Kidney (tissue), 14 donors: ENCODE measurements around the gene SMOC1. TPM values are rescaled to one million over a fixed set of nuclear protein-coding genes. Genes with fewer than 3 reads are reported as not detected.

Experiments
- DNase-seq, 5 donors: peaks; one replicate each; pipeline ENCODE4 v3.0.0-alpha.2; 2013 to 2020
- FAIRE-seq: peaks from 2 replicates; lab custom pipeline; 2012; peaks lifted over from hg19 to GRCh38; lab: Jason Lieb, UNC
- H3K27ac ChIP-seq, 2 donors: one replicate each; pipeline ENCODE4 v1.7.0; 2013; ENCODE audit warnings: low read depth in 2 of 2, low read length in 2 of 2, inconsistent platforms in 1 of 2
- H3K27me3 ChIP-seq: one replicate; pipeline ENCODE4 v1.7.1; 2013; ENCODE audit warnings: low read length, inconsistent platforms; ENCODE audit not compliant: control insufficient read depth, insufficient read depth
- H3K36me3 ChIP-seq, 3 donors: one replicate each; pipeline versions ENCODE4 v1.7.0 to v1.7.1; 2013; ENCODE audit warnings: low read length in 3 of 3, control low read depth in 1 of 3, inconsistent platforms in 1 of 3; ENCODE audit not compliant: insufficient read depth in 3 of 3, control insufficient read depth in 2 of 3
- H3K4me1 ChIP-seq, 3 donors: one replicate each; pipeline versions ENCODE4 v1.7.0 to v1.7.1; 2013; ENCODE audit warnings: low read length in 3 of 3, inconsistent platforms in 1 of 3, low read depth in 1 of 3; ENCODE audit not compliant: control insufficient read depth in 2 of 3, insufficient read depth in 2 of 3
- H3K4me3 ChIP-seq, 3 donors: one replicate each; pipeline versions ENCODE4 v1.7.0 to v1.8.1; 2013; ENCODE audit warnings: low read length in 3 of 3, control low read depth in 1 of 3, inconsistent platforms in 1 of 3
- H3K9ac ChIP-seq, 3 donors: one replicate each; pipeline versions ENCODE4 v1.7.0 to v1.7.1; 2013; ENCODE audit warnings: low read length in 3 of 3, control low read depth in 1 of 3, inconsistent platforms in 1 of 3
- H3K9me3 ChIP-seq, 3 donors: one replicate each; pipeline versions ENCODE4 v1.7.0 to v1.7.1; 2013; ENCODE audit warnings: low read length in 3 of 3, control low read depth in 1 of 3, inconsistent platforms in 1 of 3; ENCODE audit not compliant: control insufficient read depth in 2 of 3, insufficient read depth in 1 of 3
- CTCF ChIP-seq: IDR thresholded peaks from 3 replicates; pipeline ENCODE4 v1.5.1; 2012; ENCODE audit warnings: mild to moderate bottlenecking, moderate library complexity, borderline replicate concordance; ENCODE audit not compliant: insufficient read depth; ENCODE audit errors: extremely low read depth
- intact Hi-C: fragments of 100-400 bp; cut with DNase I; formaldehyde crosslinking; loops from one replicate; pipeline ENCODE4 v1.11.1; 2022
- polyA plus RNA-seq: library from polyadenylated mRNA; stranded (reverse); fragments of 350-450 nt; fragmentation: Illumina TruSeq; extraction: RNeasy Lipid Tissue Mini Kit (QIAGEN cat#74804); gene quantifications from one replicate; pipeline ENCODE4 v1.2.3, GENCODE V29; 2014; ENCODE audit warnings: low read depth, low replicate concordance; ENCODE audit not compliant: insufficient read depth
- total RNA-seq: library from RNA; stranded (reverse); fragmentation: NEBNext Ultra II Directional; extraction: Animal tissue kit (Norgen Biotek cat#: 25700); gene quantifications from one replicate; pipeline ENCODE4 v1.2.1, GENCODE V29; 2021
- donor health status: control.
- donor health status: control.
- donor health status: control.
- donor health status: control.
- donor health status: control.
- donor health status: DM: yes; HTN: yes; CAD: no.
- donor health status: Normal renal cell carcinoma (clear cell type).

Gene SMOC1
- total and polyA plus RNA-seq, 2 donors from 2014 or later, result 1.2 to 2.8 TPM

- no peak for FAIRE-seq
- TF ChIP-seq CTCF, result no peak
Measured at GRCh38 chr14:70049605-70050004, 170.4 kb downstream of the SMOC1 start.

GRCh38 chr14:70050136-70050535 lies 170.9 kb downstream of the SMOC1 start:
- no peaks in the 10 kb centered on the region for H3K4me1 ChIP-seq
- no peak overlapping the region for H3K9ac ChIP-seq
- H3K4me3 ChIP-seq, result no peak overlapping the region
- no peak for FAIRE-seq
- no peak for TF ChIP-seq CTCF
- no peak overlapping the region for H3K27ac ChIP-seq
- intact Hi-C loops, result no loop called here
- H3K27me3 ChIP-seq, result no peaks in the 10 kb centered on the region
- no peaks in the 10 kb centered on the region for H3K9me3 ChIP-seq
- no peaks in the 10 kb centered on the region for H3K36me3 ChIP-seq
- no peak for DNase-seq

More at GRCh38 chr14:70049605-70050004, 170.4 kb downstream of the SMOC1 start:
- DNase-seq, result no peak
- no peaks in the 10 kb centered on the region for H3K4me1 ChIP-seq
- no peak overlapping the region for H3K9ac ChIP-seq
- intact Hi-C loops, result no loop called here
- H3K27me3 ChIP-seq, result no peaks in the 10 kb centered on the region
- no peak overlapping the region for H3K4me3 ChIP-seq
- H3K9me3 ChIP-seq, result no peaks in the 10 kb centered on the region
- no peak overlapping the region for H3K27ac ChIP-seq
- no peaks in the 10 kb centered on the region for H3K36me3 ChIP-seq

- FAIRE-seq (no peak), DNase-seq (peak in 3 of 5 donors; percentile 65 to 77 (median 72))
- H3K9ac ChIP-seq, result no peak overlapping the region
- H3K27ac ChIP-seq, result no peak overlapping the region
- no peaks in the 10 kb centered on the region for H3K4me1 ChIP-seq
- intact Hi-C loops, result no loop called here
- no peaks in the 10 kb centered on the region for H3K27me3 ChIP-seq
- no peaks in the 10 kb centered on the region for H3K36me3 ChIP-seq
- no peaks in the 10 kb centered on the region for H3K9me3 ChIP-seq
- no peak for TF ChIP-seq CTCF
- no peak overlapping the region for H3K4me3 ChIP-seq
Measured at GRCh38 chr14:70052990-70053389, 173.8 kb downstream of the SMOC1 start.

GRCh38 chr14:70057519-70058136 lies 178.4 kb downstream of the SMOC1 start:
- Histone ChIP-seq H3K27ac (no peak overlapping the region), H3K9ac (no peak overlapping the region), H3K4me1 (no peaks in the 10 kb centered on the region), H3K4me3 (no peak overlapping the region), H3K27me3 (no peaks in the 10 kb centered on the region), H3K9me3 (no peaks in the 10 kb centered on the region), H3K36me3 (no peaks in the 10 kb centered on the region)
- FAIRE-seq (no peak), DNase-seq (no peak)
- intact Hi-C loops, result no loop called here
- no peak for TF ChIP-seq CTCF
